HAP-1 (cell line): ENCODE measurements around the gene CELSR3.
A peak's percentile ranks its signal among the peaks of the same experiment; 100 is the strongest.

ENCODE experiments used
- DNase-seq, 2 experiments: peaks; one replicate each; pipeline ENCODE4 v3.0.0-alpha.2; 2016 to 2020; ENCODE audit warnings: low spot score in 2 of 2
- H3K27me3 ChIP-seq: fragments of 250-450 bp; sonication (Bioruptor Pico); 2 replicates; pipeline ENCODE4 v1.5.1; 2020; ENCODE audit warnings: low read depth, mild to moderate bottlenecking, moderate library complexity
- H3K36me3 ChIP-seq: fragments of 250-450 bp; sonication (Bioruptor Pico); replicated peaks from 2 replicates; pipeline ENCODE4 v1.5.1; 2020; ENCODE audit warnings: mild to moderate bottlenecking
- H3K4me1 ChIP-seq: fragments of 250-450 bp; sonication (Bioruptor Pico); 2 replicates; pipeline ENCODE4 v1.5.1; 2020; ENCODE audit warnings: mild to moderate bottlenecking
- H3K4me3 ChIP-seq: fragments of 250-450 bp; sonication (Bioruptor Pico); 2 replicates; pipeline ENCODE4 v1.5.1; 2020; ENCODE audit warnings: mild to moderate bottlenecking, moderate library complexity
- H3K9me3 ChIP-seq: fragments of 250-450 bp; sonication (Bioruptor Pico); 2 replicates; pipeline ENCODE4 v1.5.1; 2020; ENCODE audit warnings: mild to moderate bottlenecking, moderate library complexity
- in situ Hi-C: fragments of 300-500 bp; cut with MboI; formaldehyde crosslinking; loops from 3 replicates; pipeline ENCODE4 v1.14.3; 2020; ENCODE audit warnings: low sequenced_read_pairs, inconsistent platforms, mixed read lengths

CELSR3 gene

GRCh38 chr3:48694610-48695392 is 32.1 kb upstream of the CELSR3 start:
- Histone ChIP-seq H3K4me3 (no peak overlapping the region), H3K4me1 (no peaks in the 10 kb centered on the region), H3K27me3 (no peaks in the 10 kb centered on the region; the same call in 1 of the 2 replicates), H3K36me3 (peaks cover 63% of the 10 kb centered on the region), H3K9me3 (no peaks in the 10 kb centered on the region)
- in situ Hi-C loops: no loop called here
- no peak for DNase-seq

GRCh38 chr3:48693826-48694225 is 31.1 kb upstream of the CELSR3 start:
- no peak for DNase-seq
- H3K4me3 ChIP-seq: no peak overlapping the region
- H3K4me1 ChIP-seq: no peaks in the 10 kb centered on the region
- no peaks in the 10 kb centered on the region for H3K27me3 ChIP-seq
- in situ Hi-C loops: no loop called here
- peaks cover 65% of the 10 kb centered on the region for H3K36me3 ChIP-seq
- H3K9me3 ChIP-seq: no peaks in the 10 kb centered on the region

GRCh38 chr3:48692551-48692950 is 29.9 kb upstream of the CELSR3 start:
- H3K36me3 ChIP-seq: peaks cover 76% of the 10 kb centered on the region

GRCh38 chr3:48690846-48691458 is 28.3 kb upstream of the CELSR3 start:
- Histone ChIP-seq H3K9me3 (no peaks in the 10 kb centered on the region), H3K27me3 (no peaks in the 10 kb centered on the region), H3K4me1 (no peaks in the 10 kb centered on the region), H3K4me3 (no peak overlapping the region), H3K36me3 (peaks cover 77% of the 10 kb centered on the region)
- in situ Hi-C loops: no loop called here
- DNase-seq: no peak

More at GRCh38 chr3:48692551-48692950, 29.9 kb upstream of the CELSR3 start:
- Histone ChIP-seq H3K4me1 (no peaks in the 10 kb centered on the region), H3K4me3 (no peak overlapping the region), H3K9me3 (no peaks in the 10 kb centered on the region), H3K27me3 (no peaks in the 10 kb centered on the region)
- no peak for DNase-seq
- in situ Hi-C loops: no loop called here

- Histone ChIP-seq H3K9me3 (no peaks in the 10 kb centered on the region), H3K27me3 (no peaks in the 10 kb centered on the region), H3K36me3 (peaks cover 66% of the 10 kb centered on the region), H3K4me3 (no peak overlapping the region), H3K4me1 (peaks cover 5% of the 10 kb centered on the region)
- no peak for DNase-seq
- in situ Hi-C loops: no loop called here
Measured at GRCh38 chr3:48689384-48689783, 26.7 kb upstream of the CELSR3 start.

GRCh38 chr3:48688737-48689075 is 26.0 kb upstream of the CELSR3 start:
- H3K4me3 ChIP-seq: no peak overlapping the region
- in situ Hi-C loops: no loop called here
- peaks cover 59% of the 10 kb centered on the region for H3K36me3 ChIP-seq
- no peak for DNase-seq
- no peaks in the 10 kb centered on the region for H3K27me3 ChIP-seq
- no peaks in the 10 kb centered on the region for H3K9me3 ChIP-seq
- peaks cover 12% of the 10 kb centered on the region for H3K4me1 ChIP-seq

- H3K27me3 ChIP-seq: no peaks in the 10 kb centered on the region
- in situ Hi-C loops: no loop called here
- DNase-seq: no peak
- H3K36me3 ChIP-seq: peaks cover 54% of the 10 kb centered on the region
- H3K9me3 ChIP-seq: no peaks in the 10 kb centered on the region
- peaks cover 13% of the 10 kb centered on the region for H3K4me1 ChIP-seq
- no peak overlapping the region for H3K4me3 ChIP-seq
Measured at GRCh38 chr3:48688032-48688736, 25.5 kb upstream of the CELSR3 start.

GRCh38 chr3:48687220-48687678 is 24.6 kb upstream of the CELSR3 start:
- no peak for DNase-seq
- Histone ChIP-seq H3K27me3 (no peaks in the 10 kb centered on the region), H3K36me3 (peaks cover 48% of the 10 kb centered on the region), H3K4me1 (peaks cover 13% of the 10 kb centered on the region), H3K4me3 (no peak overlapping the region), H3K9me3 (no peaks in the 10 kb centered on the region)
- in situ Hi-C loops: no loop called here

GRCh38 chr3:48686538-48687219 is 24.0 kb upstream of the CELSR3 start:
- H3K9me3 ChIP-seq: no peaks in the 10 kb centered on the region
- in situ Hi-C loops: no loop called here
- DNase-seq: no peak
- peak overlapping the region; percentile 84 for H3K4me3 ChIP-seq
- no peaks in the 10 kb centered on the region for H3K27me3 ChIP-seq
- H3K4me1 ChIP-seq: peaks cover 13% of the 10 kb centered on the region
- H3K36me3 ChIP-seq: peaks cover 49% of the 10 kb centered on the region

- peak; percentile 77 to 94 for DNase-seq
- no peaks in the 10 kb centered on the region for H3K9me3 ChIP-seq
- peak within 1 kb of the TSS; percentile 84 for H3K4me3 ChIP-seq
- H3K4me1 ChIP-seq: peaks cover 13% of the 10 kb centered on the region
- peaks cover 49% of the 10 kb centered on the region for H3K36me3 ChIP-seq
- H3K27me3 ChIP-seq: no peaks in the 10 kb centered on the region
- in situ Hi-C loops: no loop called here
Measured at GRCh38 chr3:48685603-48686511, 23.2 kb upstream of the CELSR3 start, which contains the start of gene NCKIPSD. NCKIPSD (minus strand) TSS chr3:48685915; CDS start chr3:48685807, 108 bp downstream.

- Histone ChIP-seq H3K36me3 (peaks cover 54% of the 10 kb centered on the region), H3K27me3 (no peaks in the 10 kb centered on the region), H3K4me3 (peak overlapping the region; percentile 84), H3K9me3 (no peaks in the 10 kb centered on the region), H3K4me1 (peaks cover 13% of the 10 kb centered on the region)
- in situ Hi-C loops: no loop called here
- no peak for DNase-seq
Measured at GRCh38 chr3:48685293-48685602, 22.6 kb upstream of the CELSR3 start.

GRCh38 chr3:48684480-48685143 is 21.9 kb upstream of the CELSR3 start:
- in situ Hi-C loops: no loop called here
- DNase-seq: no peak
- H3K27me3 ChIP-seq: no peaks in the 10 kb centered on the region
- peaks cover 54% of the 10 kb centered on the region for H3K36me3 ChIP-seq
- H3K9me3 ChIP-seq: no peaks in the 10 kb centered on the region
- H3K4me1 ChIP-seq: peaks cover 13% of the 10 kb centered on the region
- H3K4me3 ChIP-seq: peak overlapping the region; percentile 84

- Histone ChIP-seq H3K36me3 (peaks cover 53% of the 10 kb centered on the region), H3K4me3 (peak overlapping the region; percentile 84), H3K27me3 (no peaks in the 10 kb centered on the region), H3K9me3 (no peaks in the 10 kb centered on the region), H3K4me1 (peaks cover 13% of the 10 kb centered on the region)
- in situ Hi-C loops: no loop called here
- DNase-seq: no peak
Measured at GRCh38 chr3:48684054-48684349, 21.3 kb upstream of the CELSR3 start.
